ENCODE results near the gene HUS1B.

HUS1B gene

GRCh38 chr6:650098-650497 lies 6.8 kb downstream of the HUS1B start:
- no peak for DNase-seq (ENCODE audit: low read depth)
- H3K4me3 ChIP-seq (ENCODE audit: low read depth, low read length) = no peak overlapping the region
- TF ChIP-seq CTCF (IDR thresholded peaks at IDR 0.05; ENCODE audit: low read depth, low read length) (no peak), MYC (IDR thresholded peaks at IDR 0.05; ENCODE audit: low read depth, low read length) (no peak), POLR2A (IDR thresholded peaks at IDR 0.05; ENCODE audit: extremely low read depth, insufficient read length) (no peak), MAX (IDR thresholded peaks at IDR 0.05; ENCODE audit: low read depth, low read length) (no peak)

GRCh38 chr6:642805-643204 lies 14.1 kb downstream of the HUS1B start:
- TF ChIP-seq CTCF (IDR thresholded peaks at IDR 0.05; ENCODE audit: low read depth, low read length) = no peak
- no peak for TF ChIP-seq MYC (IDR thresholded peaks at IDR 0.05; ENCODE audit: low read depth, low read length)
- no peak for TF ChIP-seq MAX (IDR thresholded peaks at IDR 0.05; ENCODE audit: low read depth, low read length)
- no peak for TF ChIP-seq POLR2A (IDR thresholded peaks at IDR 0.05; ENCODE audit: extremely low read depth, insufficient read length)
- H3K4me3 ChIP-seq (ENCODE audit: low read depth, low read length) = no peak overlapping the region
- DNase-seq (ENCODE audit: low read depth) = no peak

GRCh38 chr6:641225-641985 lies 15.5 kb downstream of the HUS1B start:
- TF ChIP-seq MAX (IDR thresholded peaks at IDR 0.05; ENCODE audit: low read depth, low read length) (no peak), CTCF (IDR thresholded peaks at IDR 0.05; ENCODE audit: low read depth, low read length) (no peak), MYC (IDR thresholded peaks at IDR 0.05; ENCODE audit: low read depth, low read length) (no peak), POLR2A (IDR thresholded peaks at IDR 0.05; ENCODE audit: extremely low read depth, insufficient read length) (no peak)
- no peak overlapping the region for H3K4me3 ChIP-seq (ENCODE audit: low read depth, low read length)
- no peak for DNase-seq (ENCODE audit: low read depth)

- TF ChIP-seq CTCF (IDR thresholded peaks at IDR 0.05; ENCODE audit: low read depth, low read length) (no peak), POLR2A (IDR thresholded peaks at IDR 0.05; ENCODE audit: extremely low read depth, insufficient read length) (no peak), MYC (IDR thresholded peaks at IDR 0.05; ENCODE audit: low read depth, low read length) (no peak), MAX (IDR thresholded peaks at IDR 0.05; ENCODE audit: low read depth, low read length) (no peak)
- no peak for DNase-seq (ENCODE audit: low read depth)
- no peak overlapping the region for H3K4me3 ChIP-seq (ENCODE audit: low read depth, low read length)
Observed at GRCh38 chr6:636488-636887, 20.4 kb downstream of the HUS1B start.

GRCh38 chr6:635233-635632 lies 21.7 kb downstream of the HUS1B start:
- H3K4me3 ChIP-seq (ENCODE audit: low read depth, low read length) = no peak overlapping the region
- DNase-seq (ENCODE audit: low read depth) = no peak
- no peak for TF ChIP-seq CTCF (IDR thresholded peaks at IDR 0.05; ENCODE audit: low read depth, low read length)
- TF ChIP-seq MYC (IDR thresholded peaks at IDR 0.05; ENCODE audit: low read depth, low read length) = no peak
- no peak for TF ChIP-seq MAX (IDR thresholded peaks at IDR 0.05; ENCODE audit: low read depth, low read length)
- TF ChIP-seq POLR2A (IDR thresholded peaks at IDR 0.05; ENCODE audit: extremely low read depth, insufficient read length) = no peak
